Panc1 (cell line): ENCODE data around the gene KDM5C. TPM values are rescaled to one million over a fixed set of nuclear protein-coding genes. Genes with fewer than 3 reads are reported as not detected.

ENCODE experiments used
- ATAC-seq: fragments of 200-7000 bp; cut with Tn5 transposase; 2 replicates; pipeline ENCODE4 v1.9.1; 2020; ENCODE audit warnings: mild to moderate bottlenecking, moderate library complexity
- BruUV-seq: library from RNA; stranded (reverse); fragments of 400-500 nt; replicated peaks from 2 replicates; lab custom pipeline; 2021; lab: Mats Ljungman, UMichigan
- CTCF ChIA-PET: fragments of 300-600 bp; sonication (Branson Sonifier 250); formaldehyde crosslinking; loops from one replicate; lab custom pipeline; 2022; ENCODE audit warnings: antibody characterized with exemption; lab: Charles Lee
- POLR2A ChIA-PET: fragments of 300-600 bp; sonication (Branson Sonifier 250); formaldehyde crosslinking; loops from one replicate; lab custom pipeline; 2022; ENCODE audit warnings: antibody characterized with exemption; lab: Charles Lee
- DNase-seq: peaks from one replicate; pipeline ENCODE4 v3.0.0-alpha.2; 2010; ENCODE audit warnings: low read depth, low spot score
- H3K27ac ChIP-seq: 2 replicates; pipeline ENCODE4 v1.5.1; 2011; ENCODE audit warnings: mild to moderate bottlenecking, low read length, inconsistent platforms
- H3K27me3 ChIP-seq: fragments of 200-500 bp; sonication (Bioruptor generic); 2 replicates; pipeline ENCODE4 v1.6.0; 2014; ENCODE audit warnings: low read length, inconsistent platforms; ENCODE audit not compliant: control insufficient read depth, insufficient read depth
- H3K36me3 ChIP-seq: fragments of 200-500 bp; sonication (Bioruptor generic); 2 replicates; pipeline ENCODE4 v1.5.1; 2014; ENCODE audit warnings: inconsistent platforms, mild to moderate bottlenecking, low read length, moderate library complexity; ENCODE audit not compliant: control insufficient read depth, insufficient read depth
- H3K4me1 ChIP-seq: 2 replicates; pipeline ENCODE4 v1.5.1; 2011; ENCODE audit warnings: inconsistent platforms, mild to moderate bottlenecking, low read length, moderate library complexity; ENCODE audit not compliant: control insufficient read depth, insufficient read depth
- H3K4me3 ChIP-seq, 2 experiments: 2 replicates each; pipeline ENCODE4 v1.5.1; 2011 to 2012; ENCODE audit warnings: low read depth in 2 of 2, low read length in 2 of 2, mild to moderate bottlenecking in 2 of 2, inconsistent platforms in 1 of 2, moderate library complexity in 1 of 2
- H3K9me3 ChIP-seq: fragments of 200-500 bp; sonication (Bioruptor generic); 2 replicates; pipeline ENCODE4 v1.5.1; 2014; ENCODE audit warnings: low read depth, mild to moderate bottlenecking, inconsistent platforms, low read length, moderate library complexity; ENCODE audit not compliant: control insufficient read depth, insufficient read depth
- POLR2AphosphoS5 ChIP-seq: IDR thresholded peaks from 2 replicates; pipeline ENCODE4 v1.6.1; 2012; ENCODE audit warnings: mild to moderate bottlenecking, low read depth, low read length, moderate library complexity
- SIN3A ChIP-seq: IDR thresholded peaks from 2 replicates; pipeline ENCODE4 v1.6.1; 2012; ENCODE audit warnings: low read depth, mild to moderate bottlenecking, low read length, moderate library complexity, borderline replicate concordance; ENCODE audit not compliant: insufficient read depth
- TCF7L2 ChIP-seq: IDR thresholded peaks from 2 replicates; pipeline ENCODE4 v1.6.1; 2011; ENCODE audit warnings: mild to moderate bottlenecking, low read depth, low read length, inconsistent platforms
- in situ Hi-C: cut with HindIII; loops from 2 replicates; pipeline ENCODE4 v1.10.0; 2016; ENCODE audit warnings: low sequenced_read_pairs, low pct_unique_long_range_greater_than_20kb
- intact Hi-C: fragments of 100-400 bp; cut with micrococcal nuclease; formaldehyde crosslinking; loops from one replicate; pipeline ENCODE4 v1.10.0; 2022; ENCODE audit not compliant: unreplicated experiment
- total RNA-seq: library from RNA; stranded (reverse); gene quantifications from one replicate; pipeline ENCODE4 v1.2.1, GENCODE V29; 2021; ENCODE audit not compliant: unreplicated experiment
- TF ChIP-seq, protein P1 (sequence below): fragments of 450-650 bp; IDR thresholded peaks from 2 replicates; pipeline ENCODE4 v1.5.1; 2017; ENCODE audit warnings: mild to moderate bottlenecking
- TF ChIP-seq, protein P2 (sequence below), 2 experiments: IDR thresholded peaks; 2 replicates each; pipeline ENCODE4 v1.6.1; 2011 to 2012; ENCODE audit warnings: low read depth in 2 of 2, control low read depth in 1 of 2, low read length in 1 of 2, mild to moderate bottlenecking in 1 of 2, moderate library complexity in 1 of 2; ENCODE audit not compliant: insufficient read depth in 1 of 2

The KDM5C gene
- total RNA-seq, 1 experiment from 2014 or later, result 104 TPM

DNA sequence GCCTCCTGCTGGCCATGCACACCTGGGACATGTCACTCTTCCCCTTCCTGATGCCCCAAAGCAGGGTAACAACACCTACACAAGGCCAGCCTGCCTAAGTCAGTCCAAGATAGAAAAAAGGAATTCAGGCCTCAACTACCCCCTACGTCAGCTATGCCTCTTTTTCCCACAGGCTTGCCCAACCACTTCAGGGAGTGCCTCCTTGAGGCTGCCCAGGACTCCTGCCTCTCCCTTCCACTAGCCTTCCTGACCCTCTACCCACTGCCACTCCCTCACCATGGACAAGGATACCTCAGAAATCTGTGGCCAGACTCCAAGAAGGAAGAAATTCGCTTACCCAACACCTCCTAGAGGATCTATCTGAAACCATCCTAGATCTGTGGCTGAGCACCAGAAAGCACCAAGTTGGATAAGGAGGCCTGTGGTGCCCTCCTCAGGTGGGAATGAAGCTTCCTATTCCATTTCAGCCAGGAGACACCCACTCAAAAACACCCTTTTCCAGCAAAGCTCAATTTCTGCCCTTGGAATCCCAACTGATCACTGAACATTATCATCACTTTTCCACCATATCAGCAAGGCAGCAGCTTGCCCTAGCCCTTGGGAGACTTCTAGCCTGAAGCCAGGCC lies 1.8 kb downstream of the KDM5C start:
- ATAC-seq, result no peak
- POLR2A ChIA-PET, result no interaction called here

DNA sequence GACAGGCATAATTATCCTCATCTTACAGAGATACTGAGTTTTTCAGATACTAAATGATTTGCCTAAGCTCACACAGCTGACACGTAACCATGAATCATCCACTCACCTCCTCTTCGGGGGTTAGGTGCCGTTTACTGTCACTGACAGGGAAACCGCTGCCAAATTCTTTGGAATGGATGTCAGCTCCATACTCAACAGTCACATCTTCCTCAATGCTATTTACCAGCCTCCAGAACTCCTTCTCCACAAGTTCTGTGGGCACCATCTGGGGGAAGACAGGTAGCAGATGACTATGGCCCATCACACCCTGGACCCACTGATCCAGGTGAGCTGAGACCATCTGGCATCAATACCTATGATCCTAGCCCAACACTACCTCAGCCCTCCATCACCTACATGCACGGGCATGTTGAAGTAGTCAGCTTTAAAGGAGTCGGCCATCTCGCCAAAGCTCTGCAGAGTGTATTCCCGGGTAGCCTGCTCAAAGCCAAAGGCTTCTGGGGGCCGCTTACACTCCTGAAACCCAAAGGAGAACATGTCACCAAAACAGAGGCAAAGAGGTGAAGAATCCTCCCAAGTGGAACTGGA lies 13.5 kb downstream of the KDM5C start:
- CTCF ChIA-PET, result no interaction called here
- POLR2A ChIA-PET, result no interaction called here
- H3K9me3 ChIP-seq, result no peaks in the 10 kb centered on the region
- no TSS peak for BruUV-seq
- TF ChIP-seq, protein P1, sequence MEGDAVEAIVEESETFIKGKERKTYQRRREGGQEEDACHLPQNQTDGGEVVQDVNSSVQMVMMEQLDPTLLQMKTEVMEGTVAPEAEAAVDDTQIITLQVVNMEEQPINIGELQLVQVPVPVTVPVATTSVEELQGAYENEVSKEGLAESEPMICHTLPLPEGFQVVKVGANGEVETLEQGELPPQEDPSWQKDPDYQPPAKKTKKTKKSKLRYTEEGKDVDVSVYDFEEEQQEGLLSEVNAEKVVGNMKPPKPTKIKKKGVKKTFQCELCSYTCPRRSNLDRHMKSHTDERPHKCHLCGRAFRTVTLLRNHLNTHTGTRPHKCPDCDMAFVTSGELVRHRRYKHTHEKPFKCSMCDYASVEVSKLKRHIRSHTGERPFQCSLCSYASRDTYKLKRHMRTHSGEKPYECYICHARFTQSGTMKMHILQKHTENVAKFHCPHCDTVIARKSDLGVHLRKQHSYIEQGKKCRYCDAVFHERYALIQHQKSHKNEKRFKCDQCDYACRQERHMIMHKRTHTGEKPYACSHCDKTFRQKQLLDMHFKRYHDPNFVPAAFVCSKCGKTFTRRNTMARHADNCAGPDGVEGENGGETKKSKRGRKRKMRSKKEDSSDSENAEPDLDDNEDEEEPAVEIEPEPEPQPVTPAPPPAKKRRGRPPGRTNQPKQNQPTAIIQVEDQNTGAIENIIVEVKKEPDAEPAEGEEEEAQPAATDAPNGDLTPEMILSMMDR, result no peak
- TF ChIP-seq POLR2AphosphoS5 (no peak), SIN3A (no peak), TCF7L2 (no peak)
- TF ChIP-seq, protein P2, sequence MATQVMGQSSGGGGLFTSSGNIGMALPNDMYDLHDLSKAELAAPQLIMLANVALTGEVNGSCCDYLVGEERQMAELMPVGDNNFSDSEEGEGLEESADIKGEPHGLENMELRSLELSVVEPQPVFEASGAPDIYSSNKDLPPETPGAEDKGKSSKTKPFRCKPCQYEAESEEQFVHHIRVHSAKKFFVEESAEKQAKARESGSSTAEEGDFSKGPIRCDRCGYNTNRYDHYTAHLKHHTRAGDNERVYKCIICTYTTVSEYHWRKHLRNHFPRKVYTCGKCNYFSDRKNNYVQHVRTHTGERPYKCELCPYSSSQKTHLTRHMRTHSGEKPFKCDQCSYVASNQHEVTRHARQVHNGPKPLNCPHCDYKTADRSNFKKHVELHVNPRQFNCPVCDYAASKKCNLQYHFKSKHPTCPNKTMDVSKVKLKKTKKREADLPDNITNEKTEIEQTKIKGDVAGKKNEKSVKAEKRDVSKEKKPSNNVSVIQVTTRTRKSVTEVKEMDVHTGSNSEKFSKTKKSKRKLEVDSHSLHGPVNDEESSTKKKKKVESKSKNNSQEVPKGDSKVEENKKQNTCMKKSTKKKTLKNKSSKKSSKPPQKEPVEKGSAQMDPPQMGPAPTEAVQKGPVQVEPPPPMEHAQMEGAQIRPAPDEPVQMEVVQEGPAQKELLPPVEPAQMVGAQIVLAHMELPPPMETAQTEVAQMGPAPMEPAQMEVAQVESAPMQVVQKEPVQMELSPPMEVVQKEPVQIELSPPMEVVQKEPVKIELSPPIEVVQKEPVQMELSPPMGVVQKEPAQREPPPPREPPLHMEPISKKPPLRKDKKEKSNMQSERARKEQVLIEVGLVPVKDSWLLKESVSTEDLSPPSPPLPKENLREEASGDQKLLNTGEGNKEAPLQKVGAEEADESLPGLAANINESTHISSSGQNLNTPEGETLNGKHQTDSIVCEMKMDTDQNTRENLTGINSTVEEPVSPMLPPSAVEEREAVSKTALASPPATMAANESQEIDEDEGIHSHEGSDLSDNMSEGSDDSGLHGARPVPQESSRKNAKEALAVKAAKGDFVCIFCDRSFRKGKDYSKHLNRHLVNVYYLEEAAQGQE (IDR thresholded peaks at IDR 0.05; ENCODE audit: insufficient read depth in 1 of 2, low read depth in 2 of 2, low read length in 1 of 2), result no peak
- H3K27ac ChIP-seq, result no peak overlapping the region
- ATAC-seq (no peak), DNase-seq (no peak)
- H3K4me3 ChIP-seq, result no peak overlapping the region
- peaks cover 31% of the 10 kb centered on the region for H3K36me3 ChIP-seq
- in situ Hi-C loops, result no loop called here
- intact Hi-C loops, result no loop called here
- no peaks in the 10 kb centered on the region for H3K4me1 ChIP-seq
- H3K27me3 ChIP-seq, result no peaks in the 10 kb centered on the region

More for the DNA sequence above, 1.8 kb downstream of the KDM5C start:
- CTCF ChIA-PET, result no interaction called here
- BruUV-seq, result no TSS peak
- in situ Hi-C loops (no loop called here), intact Hi-C loops (no loop called here)
- H3K27ac ChIP-seq, result no peak overlapping the region
- no peak for TF ChIP-seq POLR2AphosphoS5
- TF ChIP-seq, protein P2 (IDR thresholded peaks at IDR 0.05; ENCODE audit: insufficient read depth in 1 of 2, low read depth in 2 of 2, low read length in 1 of 2), result no peak
- TF ChIP-seq, protein P1, result no peak
- no peak for TF ChIP-seq TCF7L2
- TF ChIP-seq SIN3A, result no peak
- no peaks in the 10 kb centered on the region; the same call in none of the 2 replicates for H3K36me3 ChIP-seq
- peaks cover 7% of the 10 kb centered on the region; the same call in 1 of the 2 replicates for H3K4me1 ChIP-seq
- H3K9me3 ChIP-seq, result no peaks in the 10 kb centered on the region
- H3K4me3 ChIP-seq, result peak overlapping the region; percentile 86 to 96
- no peaks in the 10 kb centered on the region for H3K27me3 ChIP-seq
- no peak for DNase-seq
